Measurements from ENCODE around the gene ALAD. TPM values are rescaled to one million over a fixed set of nuclear protein-coding genes. Genes with fewer than 3 reads are reported as not detected.

Gene ALAD
- total RNA-seq, 1 experiment from 2014 or later, result 8.9 TPM

DNA sequence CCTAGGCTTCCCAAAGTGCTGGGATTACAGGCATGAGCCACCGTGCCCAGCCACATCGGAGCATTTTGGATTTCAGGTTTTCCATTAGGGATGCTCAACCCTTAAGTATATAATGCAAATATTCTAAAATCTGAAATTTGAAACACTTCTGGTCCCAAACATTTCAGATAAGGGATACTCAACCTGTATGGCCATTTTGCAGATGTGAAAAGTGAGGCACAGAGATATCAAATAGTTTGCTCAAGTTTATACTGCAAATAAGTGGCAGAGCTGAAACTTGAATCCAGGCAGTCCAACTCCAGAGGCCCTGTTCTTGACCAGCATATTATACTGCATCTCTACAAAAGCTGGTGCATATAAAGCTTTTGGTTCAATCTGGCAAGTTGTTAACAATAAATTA is 63.4 kb downstream of the ALAD start:
- in situ Hi-C loops (cut with HindIII; ENCODE audit: low pct_unique_long_range_greater_than_20kb, low sequenced_read_pairs), result no loop called here
- Histone ChIP-seq H3K36me3 (ENCODE audit: control insufficient read depth, insufficient read depth, low read length) (no peaks in the 10 kb centered on the region), H3K4me3 (ENCODE audit: low read depth in 2 of 2, low read length in 2 of 2) (no peak overlapping the region), H3K27ac (ENCODE audit: low read length) (no peak overlapping the region), H3K4me1 (ENCODE audit: control insufficient read depth, insufficient read depth, low read length) (no peaks in the 10 kb centered on the region; the same call in 1 of the 2 replicates), H3K27me3 (ENCODE audit: control insufficient read depth, insufficient read depth, low read length) (no peaks in the 10 kb centered on the region), H3K9me3 (ENCODE audit: control insufficient read depth, insufficient read depth, low read depth, low read length) (no peaks in the 10 kb centered on the region)
- TF ChIP-seq, protein P1, sequence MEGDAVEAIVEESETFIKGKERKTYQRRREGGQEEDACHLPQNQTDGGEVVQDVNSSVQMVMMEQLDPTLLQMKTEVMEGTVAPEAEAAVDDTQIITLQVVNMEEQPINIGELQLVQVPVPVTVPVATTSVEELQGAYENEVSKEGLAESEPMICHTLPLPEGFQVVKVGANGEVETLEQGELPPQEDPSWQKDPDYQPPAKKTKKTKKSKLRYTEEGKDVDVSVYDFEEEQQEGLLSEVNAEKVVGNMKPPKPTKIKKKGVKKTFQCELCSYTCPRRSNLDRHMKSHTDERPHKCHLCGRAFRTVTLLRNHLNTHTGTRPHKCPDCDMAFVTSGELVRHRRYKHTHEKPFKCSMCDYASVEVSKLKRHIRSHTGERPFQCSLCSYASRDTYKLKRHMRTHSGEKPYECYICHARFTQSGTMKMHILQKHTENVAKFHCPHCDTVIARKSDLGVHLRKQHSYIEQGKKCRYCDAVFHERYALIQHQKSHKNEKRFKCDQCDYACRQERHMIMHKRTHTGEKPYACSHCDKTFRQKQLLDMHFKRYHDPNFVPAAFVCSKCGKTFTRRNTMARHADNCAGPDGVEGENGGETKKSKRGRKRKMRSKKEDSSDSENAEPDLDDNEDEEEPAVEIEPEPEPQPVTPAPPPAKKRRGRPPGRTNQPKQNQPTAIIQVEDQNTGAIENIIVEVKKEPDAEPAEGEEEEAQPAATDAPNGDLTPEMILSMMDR (IDR thresholded peaks at IDR 0.05), result no peak
- no TSS peak for BruUV-seq (replicated peaks)
- no peak for DNase-seq (ENCODE audit: low read depth, low spot score)
- ATAC-seq, result no peak
- POLR2A ChIA-PET, result no interaction called here
- intact Hi-C loops (cut with micrococcal nuclease; ENCODE audit: unreplicated experiment), result no loop called here
- CTCF ChIA-PET, result no interaction called here

Other genes with a start within 250 kb of the ALAD start
- gene FKBP15, start 180.0 kb downstream of the ALAD start, total RNA-seq (2021; ENCODE audit: unreplicated experiment), result 17.6 TPM
- 17.6 TPM for gene SLC31A1, start 179.7 kb downstream of the ALAD start, total RNA-seq (2021; ENCODE audit: unreplicated experiment)
- 19.4 TPM for gene CDC26, start 125.7 kb downstream of the ALAD start, total RNA-seq (2021; ENCODE audit: unreplicated experiment)
- 28.9 TPM for gene PRPF4, start 125.6 kb downstream of the ALAD start, total RNA-seq (2021; ENCODE audit: unreplicated experiment)
- not detected for gene RNF183, start 97.9 kb downstream of the ALAD start, total RNA-seq (2021; ENCODE audit: unreplicated experiment)
- 0.80 TPM for gene WDR31, start 61.0 kb downstream of the ALAD start, total RNA-seq (2021; ENCODE audit: unreplicated experiment)
- 0.13 TPM for gene BSPRY, start 51.7 kb downstream of the ALAD start, total RNA-seq (2021; ENCODE audit: unreplicated experiment)
- 14.5 TPM for gene HDHD3, start 24.3 kb downstream of the ALAD start, total RNA-seq (2021; ENCODE audit: unreplicated experiment)
- 48.5 TPM for gene POLE3, start 9.4 kb upstream of the ALAD start, total RNA-seq (2021; ENCODE audit: unreplicated experiment)
- 1.2 TPM for gene C9orf43, start 9.5 kb upstream of the ALAD start, total RNA-seq (2021; ENCODE audit: unreplicated experiment)
- gene RGS3, start 62.4 kb upstream of the ALAD start, total RNA-seq (2021; ENCODE audit: unreplicated experiment), result 15.1 TPM

Measured in Panc1 (cell line).